GM12872 (cell line): Measurements from ENCODE around the gene TUBG1.

Experiments used
- CTCF ChIP-seq: IDR thresholded peaks from 3 replicates; pipeline ENCODE4 v1.5.1; 2011; ENCODE audit warnings: low read depth, mild to moderate bottlenecking, low read length, moderate library complexity; ENCODE audit not compliant: insufficient read depth

Gene TUBG1

GRCh38 chr17:42609182-42609813, at the start of gene TUBG1, which contains the start of gene RETREG3:
TUBG1 (plus strand) TSS chr17:42609683; CDS start chr17:42609738, 55 bp downstream.
RETREG3 (minus strand) TSS chr17:42609374; CDS start chr17:42609324, 50 bp downstream.
- TF ChIP-seq CTCF, result no peak

- TF ChIP-seq CTCF, result no peak
Observed at GRCh38 chr17:42560246-42560645, 49.2 kb upstream of the TUBG1 start.

GRCh38 chr17:42561897-42562387, 47.5 kb upstream of the TUBG1 start, which contains the start of gene COASY:
COASY (plus strand) TSS chr17:42562148; CDS start chr17:42562623, 475 bp downstream.
- no peak for TF ChIP-seq CTCF

GRCh38 chr17:42562388-42563142, 46.9 kb upstream of the TUBG1 start:
- TF ChIP-seq CTCF, result no peak

- no peak for TF ChIP-seq CTCF
Observed at GRCh38 chr17:42563143-42563509, 46.4 kb upstream of the TUBG1 start.

GRCh38 chr17:42563543-42563942, 45.9 kb upstream of the TUBG1 start:
- no peak for TF ChIP-seq CTCF

- TF ChIP-seq CTCF, result no peak
Observed at GRCh38 chr17:42563950-42564349, 45.5 kb upstream of the TUBG1 start.
